ENCODE measurements around the gene ANKAR.
"Not testable (repeated sequence)": the region's sequence is repeated elsewhere in the genome, so short reads cannot be mapped to it uniquely, and the experiment has no call there.

ANKAR gene

DNA sequence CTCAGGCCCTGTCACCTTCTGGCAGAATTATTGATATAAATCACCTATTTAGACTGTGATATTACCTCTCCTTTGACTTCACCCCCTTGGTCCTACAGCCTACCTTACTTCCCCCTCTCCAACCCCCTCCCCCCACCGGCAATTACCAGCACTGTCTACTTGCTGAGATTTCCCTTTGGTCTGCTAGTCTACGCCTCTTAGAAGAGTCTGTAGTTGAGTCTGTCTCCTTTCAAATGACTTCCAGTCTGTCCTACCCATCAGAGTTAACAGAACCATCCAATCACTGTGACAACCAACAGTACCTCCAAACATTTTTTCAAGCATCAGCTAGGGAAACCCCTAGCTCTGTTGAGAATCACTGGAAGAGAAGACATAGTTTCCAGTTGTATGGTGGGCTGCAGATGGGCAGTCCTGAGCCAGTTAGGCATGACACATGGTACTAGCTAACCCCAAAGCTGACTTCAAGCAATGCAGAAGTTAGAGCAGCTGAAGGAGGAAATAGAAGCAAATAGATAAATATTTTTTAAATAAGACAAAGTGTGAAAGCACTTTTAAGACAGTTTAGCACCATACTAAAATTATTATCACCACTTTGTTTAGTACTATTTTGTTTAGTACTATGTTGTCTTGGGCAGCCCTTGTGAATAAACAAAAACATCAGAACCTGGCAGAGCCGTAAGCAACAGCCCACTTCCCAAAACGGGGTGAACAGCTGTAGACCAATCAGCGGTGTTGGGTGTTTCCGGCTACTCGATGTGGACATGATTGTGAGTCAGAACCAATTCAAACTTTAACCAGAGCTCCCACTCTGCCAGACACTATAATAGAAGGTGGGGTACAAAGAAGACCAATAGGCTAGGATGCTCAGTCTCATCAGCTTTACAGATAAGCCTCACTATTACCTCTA lies 15.9 kb upstream of the ANKAR start:
- H3K4me3 ChIP-seq (replicated peaks; ENCODE audit: low read depth, low read length): no peak overlapping the region
- TF ChIP-seq, protein P1, sequence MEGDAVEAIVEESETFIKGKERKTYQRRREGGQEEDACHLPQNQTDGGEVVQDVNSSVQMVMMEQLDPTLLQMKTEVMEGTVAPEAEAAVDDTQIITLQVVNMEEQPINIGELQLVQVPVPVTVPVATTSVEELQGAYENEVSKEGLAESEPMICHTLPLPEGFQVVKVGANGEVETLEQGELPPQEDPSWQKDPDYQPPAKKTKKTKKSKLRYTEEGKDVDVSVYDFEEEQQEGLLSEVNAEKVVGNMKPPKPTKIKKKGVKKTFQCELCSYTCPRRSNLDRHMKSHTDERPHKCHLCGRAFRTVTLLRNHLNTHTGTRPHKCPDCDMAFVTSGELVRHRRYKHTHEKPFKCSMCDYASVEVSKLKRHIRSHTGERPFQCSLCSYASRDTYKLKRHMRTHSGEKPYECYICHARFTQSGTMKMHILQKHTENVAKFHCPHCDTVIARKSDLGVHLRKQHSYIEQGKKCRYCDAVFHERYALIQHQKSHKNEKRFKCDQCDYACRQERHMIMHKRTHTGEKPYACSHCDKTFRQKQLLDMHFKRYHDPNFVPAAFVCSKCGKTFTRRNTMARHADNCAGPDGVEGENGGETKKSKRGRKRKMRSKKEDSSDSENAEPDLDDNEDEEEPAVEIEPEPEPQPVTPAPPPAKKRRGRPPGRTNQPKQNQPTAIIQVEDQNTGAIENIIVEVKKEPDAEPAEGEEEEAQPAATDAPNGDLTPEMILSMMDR (IDR thresholded peaks at IDR 0.05; ENCODE audit: low read depth, low read length, missing control alignments): no peak
- no peak for DNase-seq (ENCODE audit: extremely low read depth, low read depth)

DNA sequence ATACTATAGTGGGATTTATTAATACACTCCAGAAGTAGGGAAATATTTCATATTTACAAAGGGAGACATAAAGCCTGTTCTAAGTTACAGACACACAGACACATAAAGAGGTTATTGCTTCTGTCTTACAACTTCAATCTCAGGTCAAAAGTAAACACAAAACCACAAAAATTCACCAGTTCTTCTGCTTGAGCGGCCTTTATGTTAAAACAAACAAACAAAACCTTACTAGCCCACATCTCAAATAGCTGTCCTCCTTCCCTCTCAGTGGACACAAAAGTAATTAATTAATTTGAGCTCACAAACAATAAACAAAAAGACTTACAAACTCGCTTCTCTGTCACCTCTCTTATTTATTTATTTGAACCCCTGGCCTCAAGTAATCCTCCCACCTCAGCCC lies 14.7 kb upstream of the ANKAR start:
- no peak overlapping the region for H3K4me3 ChIP-seq (replicated peaks; ENCODE audit: low read depth, low read length)
- TF ChIP-seq, protein P1 (IDR thresholded peaks at IDR 0.05; ENCODE audit: low read depth, low read length, missing control alignments): no peak
- DNase-seq (ENCODE audit: extremely low read depth, low read depth): no peak

DNA sequence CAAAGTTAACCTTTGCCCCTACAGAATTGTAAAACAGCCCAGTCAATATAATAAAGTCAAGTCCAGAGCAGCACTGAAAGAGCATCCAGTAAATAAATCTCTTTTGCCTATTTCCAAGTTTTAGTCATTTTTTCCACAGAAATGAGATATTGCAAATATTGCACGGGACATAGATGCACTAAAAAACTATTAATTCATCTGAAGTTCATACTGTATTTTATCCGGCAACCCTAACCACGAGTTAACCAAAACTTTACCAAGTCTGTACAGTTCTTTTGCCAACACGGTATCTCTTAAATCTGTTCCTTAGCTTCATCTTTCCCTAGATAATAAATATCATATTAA lies 13.7 kb upstream of the ANKAR start:
- TF ChIP-seq, protein P1 (IDR thresholded peaks at IDR 0.05; ENCODE audit: low read depth, low read length, missing control alignments): no peak
- no peak for DNase-seq (ENCODE audit: extremely low read depth, low read depth)
- no peak overlapping the region for H3K4me3 ChIP-seq (replicated peaks; ENCODE audit: low read depth, low read length)

DNA sequence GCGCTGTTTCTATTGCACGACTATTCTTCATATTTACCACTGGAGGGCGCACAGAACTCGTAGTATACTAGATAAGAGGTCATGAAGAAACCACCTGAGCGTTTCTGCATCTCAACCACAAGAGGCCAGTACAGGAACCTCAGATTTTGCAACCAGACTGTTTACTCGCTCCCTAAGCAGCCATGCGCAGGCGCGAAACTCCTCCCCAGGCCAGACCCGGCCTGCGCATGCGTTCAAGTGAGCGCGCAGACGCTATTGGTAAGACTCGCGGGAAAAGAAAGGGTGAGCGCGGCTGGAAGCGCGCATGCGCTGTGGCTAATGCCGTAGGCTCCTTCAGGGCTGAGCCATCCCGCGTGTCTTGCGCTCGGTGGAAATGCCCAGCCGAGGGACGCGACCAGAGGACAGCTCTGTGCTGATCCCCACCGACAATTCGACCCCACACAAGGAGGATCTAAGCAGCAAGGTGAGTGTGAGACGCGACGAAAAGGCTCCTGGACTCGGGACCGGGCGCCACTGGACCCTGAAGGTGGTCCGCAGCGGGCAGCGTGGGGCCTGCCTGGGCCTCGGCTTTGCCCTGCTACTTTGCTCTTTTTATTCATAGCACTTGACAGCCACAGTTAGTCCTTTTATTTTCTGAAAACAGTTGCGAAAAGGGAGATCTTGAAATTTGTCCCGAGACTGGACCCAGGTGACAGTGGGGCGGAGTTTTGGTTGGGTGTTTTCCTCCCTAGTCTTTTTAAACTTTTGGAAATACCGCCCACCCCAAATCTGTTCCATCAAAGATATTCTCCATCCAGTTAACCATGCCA lies 13.1 kb upstream of the ANKAR start, which contains the start of gene ASNSD1:
Gene ASNSD1, plus strand, starts transcription at position 312 of the 809 bp plus-strand sequence. CDS start 4,674 bp downstream, outside the sequence.
- TF ChIP-seq, protein P1 (IDR thresholded peaks at IDR 0.05; ENCODE audit: low read depth, low read length, missing control alignments): peak; percentile 87
- peak; percentile 98 for DNase-seq (ENCODE audit: extremely low read depth, low read depth)
- H3K4me3 ChIP-seq (replicated peaks; ENCODE audit: low read depth, low read length): peak within 1 kb of the TSS; percentile 100

DNA sequence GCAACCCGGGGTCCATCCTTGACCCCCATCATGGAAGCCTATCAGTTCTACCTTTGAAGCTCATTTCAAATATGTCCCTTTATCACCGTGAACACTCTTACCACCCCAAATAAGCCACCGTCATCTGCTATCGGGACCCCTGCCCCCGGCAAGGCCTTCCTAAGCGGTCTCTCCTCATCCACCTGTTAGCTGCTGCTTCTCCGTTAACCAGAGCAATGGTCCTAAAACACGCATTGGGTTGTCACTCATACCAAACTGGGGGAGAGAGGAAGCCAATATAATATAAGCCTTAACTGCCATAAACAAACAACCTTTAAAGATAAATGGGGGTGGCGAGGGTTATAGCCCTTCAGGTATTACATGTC lies 12.5 kb upstream of the ANKAR start:
- peak overlapping the region; percentile 100 for H3K4me3 ChIP-seq (replicated peaks; ENCODE audit: low read depth, low read length)
- TF ChIP-seq, protein P1 (IDR thresholded peaks at IDR 0.05; ENCODE audit: low read depth, low read length, missing control alignments): no peak
- no peak for DNase-seq (ENCODE audit: extremely low read depth, low read depth)

DNA sequence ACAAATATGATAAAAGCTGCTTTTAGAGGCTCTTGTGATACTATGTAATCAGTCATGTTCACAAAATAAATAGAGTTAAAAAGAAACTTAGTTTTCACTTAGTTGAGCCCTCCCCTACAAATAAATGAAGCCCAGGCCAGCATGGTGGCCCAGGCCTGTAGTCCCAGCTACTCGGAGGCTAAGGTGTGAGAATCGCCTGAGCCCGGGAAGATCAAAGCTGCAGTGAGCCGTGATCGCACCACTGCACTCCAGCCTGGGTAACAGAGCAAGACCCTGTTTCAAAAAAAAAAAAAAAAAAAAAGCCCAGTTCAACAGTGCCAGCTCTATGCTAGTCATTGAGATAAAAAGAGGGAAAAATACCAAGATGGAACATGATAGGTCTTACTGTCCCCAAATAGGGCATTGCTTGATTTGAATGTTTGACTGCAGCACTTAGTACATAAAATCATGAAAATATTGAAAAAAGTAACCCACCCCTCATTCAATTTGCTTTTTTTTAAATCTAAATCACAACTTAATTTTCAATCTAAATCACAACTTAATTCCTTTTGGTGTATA lies 11.7 kb upstream of the ANKAR start:
- H3K4me3 ChIP-seq (replicated peaks; ENCODE audit: low read depth, low read length): peak overlapping the region; percentile 100
- DNase-seq (ENCODE audit: extremely low read depth, low read depth): no peak
- TF ChIP-seq, protein P1 (IDR thresholded peaks at IDR 0.05; ENCODE audit: low read depth, low read length, missing control alignments): no peak

DNA sequence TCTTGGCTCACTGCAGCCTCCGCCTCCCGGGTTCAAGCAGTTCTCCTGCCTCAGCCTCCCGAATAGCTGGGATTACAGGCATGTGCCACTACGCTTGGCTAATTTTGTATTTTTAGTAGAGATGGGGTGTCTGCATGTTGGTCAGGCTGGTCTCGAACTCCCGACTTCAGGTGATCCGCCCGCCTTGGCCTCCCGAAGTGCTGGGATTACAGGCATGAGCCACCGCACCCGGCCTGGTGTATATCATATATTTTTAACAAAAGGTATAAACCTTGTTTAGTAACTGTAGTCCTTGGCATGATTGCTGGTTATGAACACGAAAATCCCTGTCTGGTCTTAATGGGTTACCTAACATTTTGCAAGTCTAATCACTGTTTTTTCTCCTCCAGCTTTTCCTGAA lies 11.2 kb upstream of the ANKAR start:
- H3K4me3 ChIP-seq (replicated peaks; ENCODE audit: low read depth, low read length): peak overlapping the region; percentile 9
- not testable (repeated sequence) for DNase-seq (ENCODE audit: extremely low read depth, low read depth)

Measured in HFF-Myc (cell line).